GM18498 (cell line): Measurements from ENCODE around the gene CD34.
A peak's percentile ranks its signal among the peaks of the same experiment; 100 is the strongest.

Source experiments
- ATAC-seq: cut with Tn5 transposase; IDR thresholded peaks from one replicate; pipeline ENCODE4 v1.9.1; 2021; ENCODE audit warnings: mild to moderate bottlenecking, moderate library complexity; ENCODE audit not compliant: unreplicated experiment

CD34 gene

DNA sequence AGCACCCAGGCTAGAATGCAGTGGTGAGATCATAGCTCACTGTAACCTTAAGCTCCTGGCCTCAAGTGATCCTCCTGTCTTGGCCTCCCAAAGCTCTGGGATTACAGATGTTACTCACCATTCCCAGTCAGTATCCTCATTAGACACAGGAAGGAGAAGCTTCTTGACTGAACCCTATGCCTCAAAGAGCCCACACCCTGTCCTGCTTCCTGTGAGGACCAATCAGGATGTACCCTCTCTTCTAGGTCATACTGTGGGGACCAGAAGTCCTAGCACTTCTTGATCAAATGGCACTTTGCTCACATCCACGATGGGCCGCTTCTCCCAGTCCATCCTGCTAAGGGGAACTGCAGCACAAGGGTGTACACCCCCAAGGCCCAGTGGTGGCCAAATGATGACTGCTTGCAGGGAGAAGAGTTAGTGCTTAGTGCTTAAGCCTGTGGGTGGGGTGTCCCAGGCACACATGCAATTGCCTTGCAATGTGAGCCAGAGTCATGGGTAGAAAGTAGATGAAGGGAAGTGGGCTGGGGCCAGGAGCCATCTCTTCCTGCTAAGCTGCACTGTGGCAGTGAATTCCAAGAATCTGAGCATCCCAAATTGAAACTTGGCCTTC is 9.8 kb downstream of the CD34 start:
- ATAC-seq = no peak

- no peak for ATAC-seq
These were observed 12.1 kb downstream of the CD34 start for GRCh38 chr1:207898836-207899235.

DNA sequence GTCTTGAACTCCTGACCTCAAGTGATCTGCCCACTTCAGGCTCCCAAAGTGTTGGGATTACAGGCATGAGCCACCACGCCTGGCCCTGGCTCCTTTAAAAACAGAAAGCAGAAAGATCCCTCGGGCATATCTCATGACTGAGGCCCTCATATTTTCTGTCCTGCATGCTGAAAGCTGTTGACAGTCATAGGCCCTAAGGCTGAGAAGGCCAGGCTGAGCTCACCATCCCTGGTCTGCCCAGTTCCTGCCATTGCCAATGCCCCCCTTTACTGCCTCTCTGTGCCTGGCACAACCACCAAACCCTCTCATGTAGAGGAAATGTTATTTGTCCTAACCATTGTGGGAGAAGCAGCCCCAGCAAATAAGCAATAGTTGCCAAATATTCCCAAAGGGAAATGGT is 12.7 kb downstream of the CD34 start:
- no peak for ATAC-seq

- ATAC-seq = no peak
These were observed 13.7 kb downstream of the CD34 start for GRCh38 chr1:207897188-207897587.

DNA sequence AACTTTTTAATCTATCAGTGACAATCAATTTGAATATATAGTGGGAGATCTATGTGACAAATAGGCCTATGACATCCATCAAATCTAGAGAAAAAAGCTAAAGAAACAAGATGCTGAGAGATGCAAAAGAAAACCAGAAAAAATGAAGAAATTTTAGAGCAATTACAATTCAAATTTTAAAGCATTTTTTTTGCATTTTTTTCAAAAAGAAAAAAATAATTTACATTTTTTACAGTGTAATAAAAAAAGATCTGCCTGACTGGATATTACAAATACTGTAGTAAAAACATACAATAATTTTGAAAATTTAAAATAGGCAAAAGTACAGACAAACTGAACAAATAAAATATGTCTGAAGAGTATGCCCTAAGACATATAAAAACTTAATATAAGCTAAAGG is 14.4 kb downstream of the CD34 start:
- ATAC-seq = no peak

- no peak for ATAC-seq
These were observed 16.2 kb downstream of the CD34 start for GRCh38 chr1:207894704-207895103.

GRCh38 chr1:207893737-207894582 is 17.0 kb downstream of the CD34 start:
- ATAC-seq = no peak

DNA sequence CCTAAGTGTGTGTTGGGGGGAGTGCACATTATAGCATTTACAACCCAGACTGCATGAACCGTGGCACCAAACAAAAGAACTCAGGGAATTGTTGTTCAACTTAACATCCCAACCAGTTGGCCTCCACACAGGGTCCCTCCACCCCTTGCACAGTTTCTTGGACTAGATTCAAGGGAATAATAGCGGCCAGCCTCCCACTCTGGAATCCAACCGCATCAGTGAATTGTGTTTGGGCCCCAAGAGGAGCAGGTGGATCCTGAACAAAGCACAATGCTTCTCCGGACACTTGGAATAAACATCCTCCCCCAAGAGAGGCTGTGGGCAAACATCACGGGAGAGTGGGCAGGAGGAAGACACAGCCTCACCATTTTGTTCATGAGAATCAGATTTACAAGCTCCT is 18.2 kb downstream of the CD34 start:
- ATAC-seq = no peak

DNA sequence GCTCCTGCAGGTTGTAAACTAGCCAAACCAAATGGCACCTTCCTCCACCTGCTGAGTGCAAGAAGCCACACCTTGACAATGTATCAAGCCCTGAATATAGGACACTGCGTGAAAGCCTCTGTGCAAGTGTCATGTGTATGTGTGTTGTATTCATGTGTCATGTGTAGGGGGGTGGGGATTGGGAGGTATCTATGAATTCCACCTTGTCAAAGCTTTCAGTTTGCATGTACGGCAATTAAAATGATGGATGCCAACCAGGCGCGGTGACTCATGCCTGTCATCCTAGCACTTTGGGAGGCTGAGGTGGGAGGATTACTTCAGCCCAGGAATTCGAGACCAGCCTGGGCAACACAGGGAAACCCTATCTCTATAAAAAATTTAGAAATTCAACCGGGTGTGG is 19.8 kb downstream of the CD34 start:
- no peak for ATAC-seq

- no peak for ATAC-seq
These were observed 20.7 kb downstream of the CD34 start for GRCh38 chr1:207890136-207890738.

DNA sequence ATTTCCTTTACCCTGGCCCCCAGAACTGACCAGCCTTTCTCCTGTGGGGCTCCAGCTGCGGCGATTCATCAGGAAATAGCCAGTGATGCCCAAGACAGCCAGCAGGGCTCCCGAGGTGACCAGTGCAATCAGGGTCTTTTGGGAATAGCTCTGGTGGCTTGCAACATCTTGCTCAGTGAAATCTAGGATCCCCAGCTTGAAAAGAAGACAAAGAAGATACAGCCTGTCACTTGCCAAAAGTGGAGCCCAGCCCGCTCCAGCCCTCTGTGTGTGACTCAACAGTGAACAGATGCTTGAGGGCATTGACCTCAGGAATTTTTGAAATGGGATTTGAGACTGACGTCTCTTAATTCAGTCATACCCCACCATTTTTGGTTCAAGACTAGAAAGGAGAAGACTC is 22.3 kb downstream of the CD34 start:
- ATAC-seq = no peak

DNA sequence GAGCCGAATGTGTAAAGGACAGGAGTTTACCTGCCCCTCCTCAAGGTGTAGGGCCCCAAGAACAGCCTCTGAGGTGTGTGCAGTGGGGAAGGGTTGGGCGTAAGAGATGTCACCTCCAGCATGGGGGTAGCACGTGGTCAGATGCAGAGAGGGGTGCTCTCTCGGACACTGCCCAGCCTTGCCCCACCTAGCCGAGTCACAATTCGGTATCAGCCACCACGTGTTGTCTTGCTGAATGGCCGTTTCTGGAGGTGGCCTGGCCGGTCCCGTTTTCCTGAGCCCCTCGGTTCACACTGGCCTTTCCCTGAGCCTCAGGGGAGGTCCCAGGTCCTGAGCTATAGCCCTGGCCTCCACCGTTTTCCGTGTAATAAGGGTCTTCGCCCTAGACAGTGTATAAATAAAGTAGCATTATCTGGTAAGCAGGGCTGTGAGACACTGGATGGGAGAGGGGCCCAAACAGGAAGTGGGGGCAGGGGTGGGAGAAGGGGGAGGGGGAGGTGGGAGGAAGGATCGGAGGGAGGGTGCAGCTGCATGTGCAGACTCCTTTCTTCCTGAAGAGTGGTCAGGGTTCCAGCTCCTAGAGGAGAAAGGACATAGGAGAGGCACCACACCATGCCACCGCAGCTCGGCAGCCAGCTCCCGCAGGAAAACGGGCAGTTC is 23.3 kb downstream of the CD34 start:
- no peak for ATAC-seq

GRCh38 chr1:207886227-207886626 is 24.7 kb downstream of the CD34 start:
- no peak for ATAC-seq

DNA sequence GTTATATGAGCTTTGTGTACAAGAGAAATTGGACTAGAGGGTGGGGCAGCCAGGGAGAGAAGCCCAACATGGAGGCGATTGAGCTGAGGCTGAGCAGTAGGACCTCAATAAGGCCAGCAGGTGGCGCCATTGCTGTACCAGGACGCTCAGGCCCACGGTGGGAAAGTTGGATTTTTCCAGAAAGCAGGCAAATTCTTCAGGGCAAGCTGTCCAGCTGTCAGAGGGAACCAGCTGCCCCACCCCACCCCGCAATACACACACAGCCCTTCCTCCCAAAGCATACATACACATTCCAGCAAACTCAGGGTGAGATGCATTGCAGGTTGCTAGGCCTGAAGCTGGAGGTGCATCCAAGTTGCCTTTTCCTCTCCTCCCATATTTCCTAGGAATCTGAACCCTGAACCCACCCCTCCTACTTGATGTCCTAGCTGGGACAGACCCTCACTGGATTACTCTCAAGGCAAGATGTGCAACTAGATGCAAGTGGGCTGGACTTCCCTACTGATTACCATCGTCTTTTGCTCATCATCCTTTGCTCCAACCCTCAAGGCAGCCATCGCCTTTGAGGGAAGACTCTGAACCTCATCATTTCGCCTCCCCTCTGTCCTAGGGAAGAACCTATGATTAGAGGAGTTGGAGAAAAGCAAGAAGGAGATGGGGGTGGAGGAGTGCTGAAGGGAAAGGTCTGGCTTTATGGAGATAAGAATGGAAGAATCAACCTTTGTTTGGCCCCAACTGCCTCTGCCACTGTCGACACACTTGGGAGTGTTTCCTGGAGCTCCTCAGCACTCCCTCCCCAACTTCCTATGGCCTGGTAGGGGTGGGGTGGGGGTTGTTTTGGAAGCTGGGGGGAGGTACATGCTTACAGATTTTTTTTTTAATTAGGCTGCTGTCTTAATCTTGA is 25.5 kb downstream of the CD34 start:
- ATAC-seq = peak; percentile 60

- no peak for ATAC-seq
These were observed 26.5 kb downstream of the CD34 start for GRCh38 chr1:207884266-207885029.

DNA sequence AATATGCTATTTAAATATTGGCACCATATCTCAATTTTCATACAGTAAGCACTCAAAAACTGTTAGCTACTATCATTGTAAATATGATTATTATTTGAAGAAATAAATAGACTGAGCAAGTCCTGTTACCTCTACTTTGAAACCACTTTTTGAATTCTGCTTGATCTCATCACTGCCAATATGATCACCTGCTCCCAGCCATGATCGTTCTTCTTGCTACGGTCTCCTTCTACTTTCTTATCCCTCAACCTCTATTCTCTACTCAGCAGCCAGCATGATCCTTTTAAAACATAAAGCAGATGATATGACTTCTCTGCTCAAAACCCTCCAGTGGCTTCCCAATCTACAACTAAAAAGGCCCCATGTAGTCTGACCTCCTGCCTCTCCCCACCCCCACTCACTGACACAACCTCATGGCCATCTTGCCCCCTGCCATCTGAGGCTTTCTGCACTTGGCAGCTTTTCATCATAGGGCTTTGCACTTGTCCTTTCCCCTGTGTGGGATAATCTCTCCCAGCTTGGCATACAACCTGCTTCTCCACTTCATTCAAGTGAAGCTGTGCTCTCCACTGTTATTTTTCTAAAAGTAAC is 27.2 kb downstream of the CD34 start:
- ATAC-seq = peak; percentile 20

DNA sequence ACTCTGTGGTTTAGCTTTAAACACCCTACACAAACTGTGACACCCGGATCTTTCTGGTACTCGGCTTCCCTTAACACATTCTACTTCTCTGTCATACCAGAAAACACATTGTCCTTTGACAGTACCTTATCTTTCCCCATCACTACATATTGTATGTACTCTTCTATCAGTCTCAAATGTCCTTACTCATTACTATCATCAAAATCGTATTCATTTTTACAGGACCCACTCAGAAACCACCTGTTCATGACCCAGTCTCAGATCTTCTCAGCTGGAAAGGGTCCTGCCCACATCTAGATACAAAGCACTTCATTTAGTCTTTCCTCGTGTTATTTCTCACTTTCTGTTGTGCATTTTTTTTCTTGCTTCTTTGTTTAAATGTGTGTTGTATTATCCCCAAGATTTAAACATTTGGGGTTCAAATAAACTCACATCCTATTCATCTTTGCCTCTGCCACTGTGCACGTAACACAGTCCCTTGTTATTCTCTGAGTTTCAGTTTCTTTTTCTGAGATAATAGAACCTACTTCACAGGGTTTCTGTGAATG is 27.7 kb downstream of the CD34 start:
- peak; percentile 79 for ATAC-seq

- ATAC-seq = peak; percentile 15
These were observed 28.2 kb downstream of the CD34 start for GRCh38 chr1:207882692-207883091.

GRCh38 chr1:207878939-207879338 is 32.0 kb downstream of the CD34 start:
- no peak for ATAC-seq
